Measurements from ENCODE around the gene ABCC4. TPM values are rescaled to one million over a fixed set of nuclear protein-coding genes. Genes with fewer than 3 reads are reported as not detected.

Gene ABCC4
- total RNA-seq, 2 donors from 2014 or later = 119 to 144 TPM

DNA sequence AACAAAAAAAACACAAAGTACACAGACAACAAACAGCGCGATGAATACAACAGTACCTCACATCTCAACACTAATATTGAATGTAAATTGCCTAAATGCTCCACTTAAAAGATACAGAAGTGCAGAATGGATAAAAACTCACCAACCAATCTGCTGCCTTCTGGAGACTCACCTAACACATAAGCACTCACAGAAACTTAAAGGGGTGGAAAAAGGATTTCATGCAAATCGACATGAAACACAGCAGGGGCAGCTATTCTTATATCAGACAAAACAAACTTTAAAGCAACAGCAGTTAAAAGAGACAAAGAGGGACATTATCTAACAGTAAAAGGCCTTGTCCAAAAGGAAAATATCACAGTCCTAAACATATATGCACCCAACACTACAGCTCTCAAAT, 209.5 kb downstream of the ABCC4 start:
- Histone ChIP-seq H3K27me3 (ENCODE audit: control insufficient read depth, insufficient read depth, low read length, poor library complexity, severe bottlenecking) (no peaks in the 10 kb centered on the region), H3K9me3 (ENCODE audit: control insufficient read depth, low read length) (peaks cover 20% of the 10 kb centered on the region), H3K4me1 (ENCODE audit: control insufficient read depth, insufficient read depth, low read length) (peaks cover 9% of the 10 kb centered on the region), H3K4me3 (ENCODE audit: low read length) (no peak overlapping the region), H3K9ac (ENCODE audit: extremely low read depth, low read length, poor library complexity, severe bottlenecking) (no peak overlapping the region), H3K27ac (ENCODE audit: low read depth, low read length) (no peak overlapping the region), H3K36me3 (ENCODE audit: control insufficient read depth, insufficient read depth, low read length) (peaks cover 40% of the 10 kb centered on the region)
- Mint-ChIP-seq H3K9me3 (peaks cover 47% of the 10 kb centered on the region), H3K27me3 (ENCODE audit: insufficient read depth) (no peaks in the 10 kb centered on the region), H3K27ac (peak overlapping the region; percentile 49), H3K4me3 (peak overlapping the region; percentile 29), H3K4me1 (peaks cover 30% of the 10 kb centered on the region), H3K36me3 (ENCODE audit: low read depth) (peaks cover 84% of the 10 kb centered on the region)
- 86 to 89% methylated on average over 3 of the region's 3 CpGs for WGBS, 2 experiments (ENCODE audit: insufficient coverage in 1 of 2, insufficient read length in 1 of 2)
- DNase-seq = no peak
- TF ChIP-seq, protein P1, sequence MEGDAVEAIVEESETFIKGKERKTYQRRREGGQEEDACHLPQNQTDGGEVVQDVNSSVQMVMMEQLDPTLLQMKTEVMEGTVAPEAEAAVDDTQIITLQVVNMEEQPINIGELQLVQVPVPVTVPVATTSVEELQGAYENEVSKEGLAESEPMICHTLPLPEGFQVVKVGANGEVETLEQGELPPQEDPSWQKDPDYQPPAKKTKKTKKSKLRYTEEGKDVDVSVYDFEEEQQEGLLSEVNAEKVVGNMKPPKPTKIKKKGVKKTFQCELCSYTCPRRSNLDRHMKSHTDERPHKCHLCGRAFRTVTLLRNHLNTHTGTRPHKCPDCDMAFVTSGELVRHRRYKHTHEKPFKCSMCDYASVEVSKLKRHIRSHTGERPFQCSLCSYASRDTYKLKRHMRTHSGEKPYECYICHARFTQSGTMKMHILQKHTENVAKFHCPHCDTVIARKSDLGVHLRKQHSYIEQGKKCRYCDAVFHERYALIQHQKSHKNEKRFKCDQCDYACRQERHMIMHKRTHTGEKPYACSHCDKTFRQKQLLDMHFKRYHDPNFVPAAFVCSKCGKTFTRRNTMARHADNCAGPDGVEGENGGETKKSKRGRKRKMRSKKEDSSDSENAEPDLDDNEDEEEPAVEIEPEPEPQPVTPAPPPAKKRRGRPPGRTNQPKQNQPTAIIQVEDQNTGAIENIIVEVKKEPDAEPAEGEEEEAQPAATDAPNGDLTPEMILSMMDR (conservative IDR thresholded peaks at IDR 0.05) = no peak

GRCh38 chr13:95087746-95088305, 213.4 kb downstream of the ABCC4 start:
- WGBS, 2 experiments (ENCODE audit: insufficient coverage in 1 of 2, insufficient read length in 1 of 2) = 93% methylated on average over 2 of the region's 3 CpGs; no CpG with 5 or more reads in 1 of the 2 experiments
- no peaks in the 10 kb centered on the region for H3K27me3 Mint-ChIP-seq (ENCODE audit: insufficient read depth)
- Histone ChIP-seq H3K4me3 (ENCODE audit: low read length) (no peak overlapping the region), H3K9me3 (ENCODE audit: control insufficient read depth, low read length) (no peaks in the 10 kb centered on the region), H3K36me3 (ENCODE audit: control insufficient read depth, insufficient read depth, low read length) (peaks cover 35% of the 10 kb centered on the region), H3K9ac (ENCODE audit: extremely low read depth, low read length, poor library complexity, severe bottlenecking) (no peak overlapping the region), H3K27me3 (ENCODE audit: control insufficient read depth, insufficient read depth, low read length, poor library complexity, severe bottlenecking) (no peaks in the 10 kb centered on the region), H3K27ac (ENCODE audit: low read depth, low read length) (no peak overlapping the region), H3K4me1 (ENCODE audit: control insufficient read depth, insufficient read depth, low read length) (peaks cover 9% of the 10 kb centered on the region)
- H3K4me3 Mint-ChIP-seq = no peak overlapping the region
- H3K27ac Mint-ChIP-seq = no peak overlapping the region
- DNase-seq = no peak
- TF ChIP-seq, protein P1 (conservative IDR thresholded peaks at IDR 0.05) = no peak
- peaks cover 63% of the 10 kb centered on the region for H3K36me3 Mint-ChIP-seq (ENCODE audit: low read depth)
- H3K4me1 Mint-ChIP-seq = peaks cover 30% of the 10 kb centered on the region
- peaks cover 15% of the 10 kb centered on the region for H3K9me3 Mint-ChIP-seq

DNA sequence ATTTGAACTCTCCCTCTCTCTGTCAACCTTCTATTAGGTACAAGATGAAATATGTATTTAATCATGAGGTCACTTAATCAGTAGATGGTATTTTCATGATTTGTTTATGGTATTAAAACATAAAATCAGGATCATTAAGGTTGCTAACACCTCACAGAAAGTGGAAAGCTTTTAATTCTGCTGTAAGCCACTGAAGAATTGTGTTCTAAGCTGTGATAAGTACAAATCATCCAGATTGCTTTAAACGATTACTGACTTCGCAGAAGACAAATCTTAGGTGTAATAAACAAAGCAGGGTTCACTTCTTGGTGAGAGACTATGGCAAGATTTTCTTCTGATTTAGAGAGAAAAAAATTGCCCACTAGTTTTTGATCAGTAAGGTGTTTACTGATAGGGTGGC, 214.5 kb downstream of the ABCC4 start:
- Histone ChIP-seq H3K27ac (ENCODE audit: low read depth, low read length) (no peak overlapping the region), H3K9ac (ENCODE audit: extremely low read depth, low read length, poor library complexity, severe bottlenecking) (no peak overlapping the region), H3K4me3 (ENCODE audit: low read length) (no peak overlapping the region), H3K36me3 (ENCODE audit: control insufficient read depth, insufficient read depth, low read length) (peaks cover 44% of the 10 kb centered on the region), H3K4me1 (ENCODE audit: control insufficient read depth, insufficient read depth, low read length) (peaks cover 9% of the 10 kb centered on the region), H3K9me3 (ENCODE audit: control insufficient read depth, low read length) (no peaks in the 10 kb centered on the region), H3K27me3 (ENCODE audit: control insufficient read depth, insufficient read depth, low read length, poor library complexity, severe bottlenecking) (no peaks in the 10 kb centered on the region)
- peaks cover 28% of the 10 kb centered on the region for H3K4me1 Mint-ChIP-seq
- H3K27ac Mint-ChIP-seq = no peak overlapping the region
- WGBS, 2 experiments (ENCODE audit: insufficient coverage in 1 of 2, insufficient read length in 1 of 2) = 90 to 94% methylated on average over 2 of the region's 2 CpGs
- TF ChIP-seq, protein P1 (conservative IDR thresholded peaks at IDR 0.05) = no peak
- no peak for DNase-seq
- no peaks in the 10 kb centered on the region for H3K27me3 Mint-ChIP-seq (ENCODE audit: insufficient read depth)
- H3K9me3 Mint-ChIP-seq = peaks cover 4% of the 10 kb centered on the region
- peaks cover 62% of the 10 kb centered on the region for H3K36me3 Mint-ChIP-seq (ENCODE audit: low read depth)
- H3K4me3 Mint-ChIP-seq = no peak overlapping the region
